Right cardiac atrium (tissue), 5 donors: ENCODE measurements around the gene STOML2. TPM values are rescaled to one million over a fixed set of nuclear protein-coding genes. Genes with fewer than 3 reads are reported as not detected.
A peak's percentile ranks its signal among the peaks of the same experiment; 100 is the strongest.

Source experiments
- ATAC-seq, 2 donors: fragments of 200-7000 bp; cut with Tn5 transposase; one replicate each; pipeline versions ENCODE4 v1.8.0 to v1.9.1; 2020; ENCODE audit warnings: moderate library complexity in 2 of 2, mild to moderate bottlenecking in 1 of 2
- DNase-seq, 3 donors: peaks; one replicate each; pipeline ENCODE4 v3.0.0-alpha.2; 2020
- H3K27ac ChIP-seq: one replicate; pipeline ENCODE4 v1.5.1; 2013; ENCODE audit warnings: mild to moderate bottlenecking, low read length, control low read depth, moderate library complexity
- H3K27me3 ChIP-seq: one replicate; pipeline ENCODE4 v1.6.1; 2013; ENCODE audit not compliant: control insufficient read depth, insufficient read depth
- H3K4me1 ChIP-seq: one replicate; pipeline ENCODE4 v1.6.1; 2013; ENCODE audit warnings: low read length; ENCODE audit not compliant: control insufficient read depth, insufficient read depth
- H3K4me3 ChIP-seq: one replicate; pipeline ENCODE4 v1.5.1; 2013; ENCODE audit warnings: low read length, control low read depth
- H3K9me3 ChIP-seq: one replicate; pipeline ENCODE4 v1.6.1; 2013; ENCODE audit warnings: low read length; ENCODE audit not compliant: control insufficient read depth
- WGBS: extraction: QIAGEN DNeasy Blood & Tissue Kit; methylation state at CpG from one replicate; pipeline ENCODE4 v1.1.7; 2013; 5-methylcytosine and 5-hydroxymethylcytosine counted together
- intact Hi-C, 4 donors: fragments of 100-400 bp; cut with DNase I; formaldehyde crosslinking; loops; one replicate each; pipeline versions ENCODE4 v1.11.0 to v1.14.0; 2022 to 2023
- polyA plus RNA-seq: library from polyadenylated mRNA; stranded (reverse); fragments of 200-250 nt; gene quantifications from one replicate; pipeline ENCODE4 v1.2.3, GENCODE V29; 2013
- total RNA-seq, 4 donors: library from RNA; stranded (reverse); fragmentation: NEBNext Ultra II Directional; extraction: Animal tissue kit (Norgen Biotek cat#: 25700); gene quantifications; one replicate each; pipeline ENCODE4 v1.2.1, GENCODE V29; 2021
- donor health status: healthy with polysubstance abuse.
- donor health status: DM: no; HTN: yes; CAD: no.
- donor health status: DM: no; HTN: no; CAD: no.
- donor health status: DM: no; HTN: yes; CAD: no; lungs with severe emphysema.
- donor health status: DM: yes; HTN: yes; CAD: no.

STOML2 gene
- total and polyA plus RNA-seq, 5 donors = 104 to 118 (median 110) TPM

GRCh38 chr9:35107297-35108290 lies 4.7 kb upstream of the STOML2 start:
- Histone ChIP-seq H3K4me1 (peaks cover 16% of the 10 kb centered on the region), H3K27ac (no peak overlapping the region), H3K27me3 (no peaks in the 10 kb centered on the region), H3K9me3 (no peaks in the 10 kb centered on the region), H3K4me3 (no peak overlapping the region)
- intact Hi-C loops = no loop called here
- ATAC-seq (no peak), DNase-seq (peak in 2 of 3 donors; percentile 66 to 68)
- 78% methylated on average over 18 of the region's 18 CpGs for WGBS

- intact Hi-C loops = no loop called here
- no peak for ATAC-seq
- Histone ChIP-seq H3K4me3 (no peak overlapping the region), H3K27ac (no peak overlapping the region), H3K4me1 (peaks cover 16% of the 10 kb centered on the region), H3K9me3 (no peaks in the 10 kb centered on the region), H3K27me3 (no peaks in the 10 kb centered on the region)
- DNase-seq = no peak
- 87% methylated on average over 7 of the region's 7 CpGs for WGBS
These were observed 3.4 kb upstream of the STOML2 start for GRCh38 chr9:35106343-35106730.

GRCh38 chr9:35105571-35106342 lies 2.8 kb upstream of the STOML2 start:
- DNase-seq = no peak
- 92% methylated on average over 13 of the region's 13 CpGs for whole genome bisulfite sequencing
- intact Hi-C loops = no loop called here

GRCh38 chr9:35105126-35105525 lies 2.2 kb upstream of the STOML2 start:
- Histone ChIP-seq H3K4me1 (peaks cover 8% of the 10 kb centered on the region), H3K4me3 (no peak overlapping the region), H3K9me3 (no peaks in the 10 kb centered on the region), H3K27me3 (no peaks in the 10 kb centered on the region), H3K27ac (no peak overlapping the region)
- intact Hi-C loops = no loop called here
- WGBS = 89% methylated on average over 12 of the region's 12 CpGs
- ATAC-seq (no peak), DNase-seq (no peak)

More at GRCh38 chr9:35105571-35106342, 2.8 kb upstream of the STOML2 start:
- Histone ChIP-seq H3K9me3 (no peaks in the 10 kb centered on the region), H3K27ac (no peak overlapping the region), H3K4me3 (no peak overlapping the region), H3K27me3 (no peaks in the 10 kb centered on the region), H3K4me1 (peaks cover 14% of the 10 kb centered on the region)
- ATAC-seq = no peak

GRCh38 chr9:35104586-35104985 lies 1.7 kb upstream of the STOML2 start:
- Histone ChIP-seq H3K27me3 (no peaks in the 10 kb centered on the region), H3K4me3 (no peak overlapping the region), H3K4me1 (peaks cover 5% of the 10 kb centered on the region), H3K27ac (no peak overlapping the region), H3K9me3 (no peaks in the 10 kb centered on the region)
- DNase-seq (no peak), ATAC-seq (no peak)
- WGBS = 92% methylated on average over 4 of the region's 4 CpGs
- intact Hi-C loops = no loop called here

GRCh38 chr9:35103660-35104191 lies 795 bp upstream of the STOML2 start:
- 24% methylated on average over 5 of the region's 5 CpGs for WGBS
- intact Hi-C loops = no loop called here
- peak overlapping the region; percentile 84 for H3K4me3 ChIP-seq
- H3K27me3 ChIP-seq = no peaks in the 10 kb centered on the region
- no peak for ATAC-seq
- H3K9me3 ChIP-seq = no peaks in the 10 kb centered on the region
- H3K27ac ChIP-seq = peak overlapping the region; percentile 94
- no peaks in the 10 kb centered on the region for H3K4me1 ChIP-seq
- no peak for DNase-seq

- no peaks in the 10 kb centered on the region for H3K4me1 ChIP-seq
- intact Hi-C loops = no loop called here
- no peaks in the 10 kb centered on the region for H3K9me3 ChIP-seq
- ATAC-seq (no peak), DNase-seq (no peak)
- WGBS = 2% methylated on average over 10 of the region's 10 CpGs
- no peaks in the 10 kb centered on the region for H3K27me3 ChIP-seq
- peak overlapping the region; percentile 96 for H3K27ac ChIP-seq
- H3K4me3 ChIP-seq = peak overlapping the region; percentile 84
These were observed 514 bp downstream of the STOML2 start for GRCh38 chr9:35102465-35102768.

GRCh38 chr9:35097573-35097972 lies 5.4 kb downstream of the STOML2 start:
- WGBS = 88% methylated on average over 3 of the region's 3 CpGs
- Histone ChIP-seq H3K4me1 (no peaks in the 10 kb centered on the region), H3K27ac (no peak overlapping the region), H3K27me3 (no peaks in the 10 kb centered on the region), H3K4me3 (no peak overlapping the region), H3K9me3 (no peaks in the 10 kb centered on the region)
- DNase-seq = no peak
- ATAC-seq = no peak
- intact Hi-C loops = loop anchor here in 2 of 4 donors (2.0 to 5.0 kb wide), 2 partner anchors 199 to 200 kb away; a partner anchor contains a TSS

- intact Hi-C loops = loop anchor here in 2 of 4 donors (2.0 to 5.0 kb wide), 2 partner anchors 197 to 199 kb away; a partner anchor contains a TSS
- peak; percentile 94 to 95 for ATAC-seq
- Histone ChIP-seq H3K27me3 (no peaks in the 10 kb centered on the region), H3K9me3 (no peaks in the 10 kb centered on the region), H3K4me1 (no peaks in the 10 kb centered on the region), H3K4me3 (peak within 1 kb of the TSS; percentile 60), H3K27ac (peak within 1 kb of the TSS; percentile 92)
- DNase-seq = peak; percentile 90 to 97 (median 96)
- under 1% methylated on average over 53 of the region's 53 CpGs for WGBS
These were observed 6.7 kb downstream of the STOML2 start, which contains the start of gene PIGO for GRCh38 chr9:35096035-35096849. TSS of gene PIGO (minus strand) at chr9:35096591. CDS start at chr9:35095565, 1,026 bp downstream.

GRCh38 chr9:35091536-35091935 lies 11.4 kb downstream of the STOML2 start:
- 95% methylated on average over 17 of the region's 17 CpGs for WGBS
- Histone ChIP-seq H3K4me3 (no peak overlapping the region), H3K4me1 (no peaks in the 10 kb centered on the region), H3K27ac (no peak overlapping the region), H3K27me3 (no peaks in the 10 kb centered on the region), H3K9me3 (no peaks in the 10 kb centered on the region)
- intact Hi-C loops = loop anchor here in 1 of 4 donors (5.0 kb wide), 1 partner anchor 194 kb away; a partner anchor contains a TSS
- DNase-seq (no peak), ATAC-seq (no peak)
